Bronchial epithelial cell (primary cell): ENCODE measurements around the gene WDR5B. TPM values are rescaled to one million over a fixed set of nuclear protein-coding genes. Genes with fewer than 3 reads are reported as not detected.

Experiments used
- DNase-seq: peaks from one replicate; pipeline ENCODE4 v3.0.0-alpha.2; 2010; ENCODE audit warnings: low read depth
- FAIRE-seq: peaks from 2 replicates; lab custom pipeline; 2011; peaks lifted over from hg19 to GRCh38; lab: Jason Lieb, UNC
- H3K27me3 ChIP-seq: 2 replicates; pipeline ENCODE4 v1.5.1; 2011; ENCODE audit warnings: low read length; ENCODE audit not compliant: control insufficient read depth, insufficient read depth
- H3K36me3 ChIP-seq: 2 replicates; pipeline ENCODE4 v1.5.1; 2011; ENCODE audit warnings: low read length; ENCODE audit not compliant: control insufficient read depth, insufficient read depth
- H3K4me3 ChIP-seq: 2 replicates; pipeline ENCODE4 v1.5.1; 2011; ENCODE audit warnings: mild to moderate bottlenecking, low read depth, low read length, control low read depth
- total RNA-seq: library from RNA; depleted of rRNA; stranded (reverse); fragments of >200 nt; gene quantifications from 2 replicates; pipeline ENCODE4 v1.2.1, GENCODE V29; 2014
- TF ChIP-seq, protein P1 (sequence below): IDR thresholded peaks from 2 replicates; pipeline ENCODE4 v1.5.1; 2011; ENCODE audit warnings: mild to moderate bottlenecking, moderate library complexity, low read length, control low read depth, inconsistent platforms; ENCODE audit not compliant: insufficient read depth, severe bottlenecking

The WDR5B gene
- total RNA-seq, 1 donor from 2014 or later: 3.9 TPM

DNA sequence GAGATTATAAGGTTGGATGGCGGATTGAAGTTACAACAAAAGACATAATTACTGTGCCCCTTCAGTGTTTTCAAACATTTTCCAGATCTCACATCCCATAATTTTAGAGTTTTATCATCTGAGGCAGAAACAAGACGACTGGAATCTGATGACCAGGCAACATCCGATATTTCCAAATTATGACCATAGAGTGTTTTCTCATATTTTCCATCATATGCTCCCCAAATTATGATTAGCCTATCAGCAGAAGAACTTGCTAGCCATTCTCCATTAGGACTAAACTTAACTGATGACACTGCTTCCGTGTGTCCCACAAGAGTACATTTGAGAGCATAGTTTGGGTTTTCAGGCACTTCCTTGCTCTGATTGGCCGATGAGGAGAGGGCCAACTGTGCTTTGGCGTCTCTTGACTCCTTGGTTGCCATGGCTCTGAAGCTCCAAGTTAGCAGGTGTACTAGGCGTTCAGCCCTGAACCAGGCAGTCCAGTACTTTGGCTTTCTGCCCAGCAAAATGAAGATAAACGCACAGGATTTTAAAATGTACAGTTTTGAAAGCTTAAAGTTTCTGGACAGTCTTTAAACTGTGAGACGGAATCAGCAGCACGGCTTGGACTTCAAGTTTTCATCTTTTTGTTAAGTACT, 638 bp downstream of the WDR5B start:
- TF ChIP-seq, protein P1, sequence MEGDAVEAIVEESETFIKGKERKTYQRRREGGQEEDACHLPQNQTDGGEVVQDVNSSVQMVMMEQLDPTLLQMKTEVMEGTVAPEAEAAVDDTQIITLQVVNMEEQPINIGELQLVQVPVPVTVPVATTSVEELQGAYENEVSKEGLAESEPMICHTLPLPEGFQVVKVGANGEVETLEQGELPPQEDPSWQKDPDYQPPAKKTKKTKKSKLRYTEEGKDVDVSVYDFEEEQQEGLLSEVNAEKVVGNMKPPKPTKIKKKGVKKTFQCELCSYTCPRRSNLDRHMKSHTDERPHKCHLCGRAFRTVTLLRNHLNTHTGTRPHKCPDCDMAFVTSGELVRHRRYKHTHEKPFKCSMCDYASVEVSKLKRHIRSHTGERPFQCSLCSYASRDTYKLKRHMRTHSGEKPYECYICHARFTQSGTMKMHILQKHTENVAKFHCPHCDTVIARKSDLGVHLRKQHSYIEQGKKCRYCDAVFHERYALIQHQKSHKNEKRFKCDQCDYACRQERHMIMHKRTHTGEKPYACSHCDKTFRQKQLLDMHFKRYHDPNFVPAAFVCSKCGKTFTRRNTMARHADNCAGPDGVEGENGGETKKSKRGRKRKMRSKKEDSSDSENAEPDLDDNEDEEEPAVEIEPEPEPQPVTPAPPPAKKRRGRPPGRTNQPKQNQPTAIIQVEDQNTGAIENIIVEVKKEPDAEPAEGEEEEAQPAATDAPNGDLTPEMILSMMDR: no peak
- DNase-seq (peak; percentile 62), FAIRE-seq (no peak)
- peak overlapping the region; percentile 61 for H3K4me3 ChIP-seq
- H3K27me3 ChIP-seq: no peaks in the 10 kb centered on the region
- peaks cover 1% of the 10 kb centered on the region for H3K36me3 ChIP-seq

DNA sequence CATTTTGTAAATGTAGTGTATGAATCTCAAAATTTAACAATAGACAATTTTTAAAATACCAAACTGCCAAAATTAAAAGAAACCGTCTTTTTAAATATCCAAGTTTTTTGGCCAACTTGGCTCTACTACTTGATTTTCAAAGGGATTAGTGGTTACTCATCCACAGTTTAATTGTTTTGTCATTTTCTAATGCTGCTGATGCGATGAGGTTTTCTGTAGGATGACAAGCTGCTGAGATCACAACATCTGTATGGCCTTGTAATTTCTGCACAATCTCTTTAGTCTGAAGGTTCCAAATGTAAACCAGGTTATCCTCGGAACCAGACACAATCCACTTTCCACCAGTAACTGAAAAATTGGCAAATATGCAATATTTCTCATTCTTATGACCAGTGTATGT, 1.5 kb downstream of the WDR5B start:
- no peaks in the 10 kb centered on the region for H3K27me3 ChIP-seq
- DNase-seq (no peak), FAIRE-seq (no peak)
- TF ChIP-seq, protein P1: no peak
- H3K4me3 ChIP-seq: no peak overlapping the region
- H3K36me3 ChIP-seq: peaks cover 3% of the 10 kb centered on the region

DNA sequence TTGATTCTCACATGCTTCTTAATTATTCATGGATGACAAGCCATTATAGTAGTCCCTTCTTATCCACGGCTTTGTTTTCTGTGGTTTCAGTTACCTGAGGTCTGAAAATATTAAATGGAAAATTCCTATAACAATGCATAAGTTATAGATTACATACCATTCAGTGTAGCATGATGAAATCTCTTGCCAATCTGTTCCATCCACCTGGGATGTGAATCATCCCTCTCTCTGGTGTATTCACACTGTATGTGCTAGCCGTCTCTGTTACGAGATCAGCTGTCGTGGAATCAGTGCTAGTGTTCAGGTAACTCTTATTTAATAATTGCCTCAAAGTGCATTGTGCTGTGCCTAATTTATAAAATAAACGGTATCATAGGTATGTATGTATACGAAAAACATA, 5.2 kb downstream of the WDR5B start:
- FAIRE-seq (no peak), DNase-seq (peak; percentile 28)

DNA sequence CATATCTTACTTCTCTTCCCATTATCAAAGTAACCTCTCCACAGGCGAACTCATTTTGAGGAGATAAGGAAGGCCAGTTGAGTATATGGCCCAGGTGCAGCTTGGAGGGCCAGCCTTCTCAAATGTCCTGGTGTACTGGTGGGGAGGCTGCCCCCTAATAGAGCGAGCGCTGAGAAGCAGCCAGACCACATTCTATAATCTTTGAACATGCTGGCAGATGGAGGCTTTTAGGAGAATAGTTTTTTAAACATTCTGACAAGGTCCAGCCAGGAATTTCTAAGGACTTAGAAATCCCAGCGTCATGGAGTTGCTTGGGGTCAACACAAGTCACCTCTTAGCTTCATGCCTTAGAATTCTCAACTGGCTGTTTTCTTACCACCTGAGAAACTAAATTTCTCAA, 5.8 kb downstream of the WDR5B start:
- TF ChIP-seq, protein P1: no peak
- no peak for FAIRE-seq
- peaks cover 7% of the 10 kb centered on the region for H3K36me3 ChIP-seq

More for the DNA sequence above, 5.2 kb downstream of the WDR5B start:
- Histone ChIP-seq H3K36me3 (peaks cover 7% of the 10 kb centered on the region), H3K4me3 (no peak overlapping the region), H3K27me3 (no peaks in the 10 kb centered on the region)
- TF ChIP-seq, protein P1: no peak

DNA sequence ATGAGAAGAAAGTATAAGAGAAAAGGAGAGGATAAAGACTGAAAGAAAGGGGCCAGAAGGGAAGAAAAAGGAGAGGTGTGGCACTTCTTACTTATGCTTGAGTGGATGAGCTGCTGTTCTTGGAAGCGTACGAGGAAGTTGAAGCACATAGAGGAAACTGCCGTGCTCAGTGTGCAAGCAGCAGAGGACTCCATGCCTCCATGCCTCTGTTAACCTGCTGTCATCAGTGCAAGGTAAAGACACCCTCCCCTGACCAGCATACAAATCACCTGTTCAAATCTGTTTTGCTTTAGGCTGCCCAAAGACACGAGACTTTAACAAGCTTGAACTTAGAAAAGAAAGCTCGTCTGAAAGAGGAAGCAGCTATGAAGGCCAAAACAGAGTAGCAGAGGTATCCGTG, 6.4 kb downstream of the WDR5B start:
- FAIRE-seq (no peak), DNase-seq (no peak)
- Histone ChIP-seq H3K36me3 (peaks cover 7% of the 10 kb centered on the region), H3K4me3 (no peak overlapping the region), H3K27me3 (no peaks in the 10 kb centered on the region)
- TF ChIP-seq, protein P1: no peak

More for the DNA sequence above, 5.8 kb downstream of the WDR5B start:
- Histone ChIP-seq H3K27me3 (no peaks in the 10 kb centered on the region), H3K4me3 (no peak overlapping the region)
- DNase-seq: no peak

- H3K27me3 ChIP-seq: no peaks in the 10 kb centered on the region
- TF ChIP-seq, protein P1: no peak
- H3K4me3 ChIP-seq: no peak overlapping the region
- no peak for DNase-seq
- peaks cover 9% of the 10 kb centered on the region for H3K36me3 ChIP-seq
- FAIRE-seq: no peak
Measured at GRCh38 chr3:122407946-122408345, 7.9 kb downstream of the WDR5B start.
